Activated CD8-positive, alpha-beta T cell treated with anti-CD3 and anti-CD28 coated beads, Interleukin-2, amount 10 ng/mL, durations not matched to agents 7 days and 5 days (primary cell): ENCODE data around the gene KLF18. TPM values are rescaled to one million over a fixed set of nuclear protein-coding genes. Genes with fewer than 3 reads are reported as not detected.
A peak's percentile ranks its signal among the peaks of the same experiment; 100 is the strongest.

Experiments used
- ATAC-seq: fragments of 150-1000 bp; cut with Tn5 transposase; one replicate; pipeline ENCODE4 v1.10.0; 2021; ENCODE audit warnings: moderate library complexity
- CTCF ChIA-PET: fragments of 350-600 bp; sonication (Branson Sonifier 250); formaldehyde crosslinking; loops from one replicate; lab custom pipeline; 2021; ENCODE audit warnings: antibody characterized with exemption; lab: Charles Lee
- POLR2A ChIA-PET: fragments of 350-600 bp; sonication (Branson Sonifier 250); formaldehyde crosslinking; loops from one replicate; lab custom pipeline; 2021; ENCODE audit warnings: antibody characterized with exemption; lab: Charles Lee
- DNase-seq: peaks from one replicate; pipeline ENCODE4 v3.0.0-alpha.2; 2020
- H3K27ac Mint-ChIP-seq: one replicate; pipeline ENCODE4 v1.8.0; 2021; ENCODE audit warnings: mild to moderate bottlenecking, mixed read lengths
- H3K27me3 Mint-ChIP-seq: one replicate; pipeline ENCODE4 v1.8.0; 2021; ENCODE audit warnings: low read depth, mixed read lengths
- H3K36me3 Mint-ChIP-seq: one replicate; pipeline ENCODE4 v1.8.0; 2021; ENCODE audit warnings: low read depth, mixed read lengths
- H3K4me1 Mint-ChIP-seq: one replicate; pipeline ENCODE4 v1.8.0; 2021; ENCODE audit warnings: low read depth, mixed read lengths
- H3K4me3 Mint-ChIP-seq: one replicate; pipeline ENCODE4 v1.8.0; 2021; ENCODE audit warnings: mild to moderate bottlenecking, mixed read lengths
- H3K9me3 Mint-ChIP-seq: one replicate; pipeline ENCODE4 v1.8.0; 2022; ENCODE audit warnings: mixed read lengths; ENCODE audit not compliant: insufficient read depth
- total RNA-seq, 2 experiments: library from RNA; stranded (reverse); gene quantifications; one replicate each; pipeline ENCODE4 v1.2.3, GENCODE V29; 2021

The KLF18 gene
- total RNA-seq = not detected

- H3K9me3 Mint-ChIP-seq = peaks cover 16% of the 10 kb centered on the region
- ChIA-PET POLR2A (no interaction called here), CTCF (no interaction called here)
- H3K4me3 Mint-ChIP-seq = no peak within 1 kb of the TSS
- ATAC-seq = no peak
- H3K4me1 Mint-ChIP-seq = no peaks in the 10 kb centered on the region
- peaks cover 7% of the 10 kb centered on the region for H3K27me3 Mint-ChIP-seq
- no peak for DNase-seq
- no peak within 1 kb of the TSS for H3K27ac Mint-ChIP-seq
- peaks cover 4% of the 10 kb centered on the region for H3K36me3 Mint-ChIP-seq
Measured at GRCh38 chr1:44141531-44141930, at the start of gene KLF18. TSS of gene KLF18 (minus strand) at chr1:44141631. CDS start at chr1:44141631, 0 bp downstream.

GRCh38 chr1:44174630-44175029 lies 33.2 kb upstream of the KLF18 start:
- ChIA-PET POLR2A (no interaction called here), CTCF (no interaction called here)
- Mint-ChIP-seq H3K36me3 (no peaks in the 10 kb centered on the region), H3K4me3 (no peak overlapping the region), H3K4me1 (no peaks in the 10 kb centered on the region), H3K9me3 (peaks cover 16% of the 10 kb centered on the region), H3K27ac (no peak overlapping the region), H3K27me3 (peaks cover 7% of the 10 kb centered on the region)
- no peak for ATAC-seq
- no peak for DNase-seq

GRCh38 chr1:44170281-44170823 lies 28.9 kb upstream of the KLF18 start:
- H3K27ac Mint-ChIP-seq = no peak overlapping the region
- H3K9me3 Mint-ChIP-seq = peaks cover 14% of the 10 kb centered on the region
- no peak for DNase-seq
- H3K4me3 Mint-ChIP-seq = no peak overlapping the region
- H3K36me3 Mint-ChIP-seq = no peaks in the 10 kb centered on the region
- ChIA-PET POLR2A (no interaction called here), CTCF (no interaction called here)
- no peak for ATAC-seq
- H3K27me3 Mint-ChIP-seq = peaks cover 17% of the 10 kb centered on the region
- peaks cover 10% of the 10 kb centered on the region for H3K4me1 Mint-ChIP-seq

GRCh38 chr1:44168520-44169098 lies 27.2 kb upstream of the KLF18 start:
- peaks cover 7% of the 10 kb centered on the region for H3K9me3 Mint-ChIP-seq
- peaks cover 10% of the 10 kb centered on the region for H3K4me1 Mint-ChIP-seq
- ChIA-PET POLR2A (interaction anchor here (0.6 kb wide), 1 partner anchor 196 kb away, joined by 3 read pairs; no protein-coding TSS in a partner anchor), CTCF (no interaction called here)
- H3K36me3 Mint-ChIP-seq = no peaks in the 10 kb centered on the region
- H3K4me3 Mint-ChIP-seq = no peak overlapping the region
- DNase-seq (peak; percentile 55), ATAC-seq (no peak)
- peaks cover 21% of the 10 kb centered on the region for H3K27me3 Mint-ChIP-seq
- peak overlapping the region; percentile 17 for H3K27ac Mint-ChIP-seq

GRCh38 chr1:44161546-44161945 lies 20.1 kb upstream of the KLF18 start:
- POLR2A ChIA-PET = no interaction called here
- no peaks in the 10 kb centered on the region for H3K36me3 Mint-ChIP-seq
- no peaks in the 10 kb centered on the region for H3K4me1 Mint-ChIP-seq
- H3K27ac Mint-ChIP-seq = no peak overlapping the region
- H3K27me3 Mint-ChIP-seq = peaks cover 16% of the 10 kb centered on the region
- H3K4me3 Mint-ChIP-seq = no peak overlapping the region
- DNase-seq (no peak), ATAC-seq (no peak)
- H3K9me3 Mint-ChIP-seq = no peaks in the 10 kb centered on the region
- CTCF ChIA-PET = no interaction called here

GRCh38 chr1:44158871-44159270 lies 17.4 kb upstream of the KLF18 start:
- Mint-ChIP-seq H3K4me1 (no peaks in the 10 kb centered on the region), H3K27me3 (peaks cover 8% of the 10 kb centered on the region), H3K4me3 (no peak overlapping the region), H3K36me3 (no peaks in the 10 kb centered on the region), H3K9me3 (no peaks in the 10 kb centered on the region), H3K27ac (no peak overlapping the region)
- ChIA-PET POLR2A (no interaction called here), CTCF (interaction anchor here (0.6 kb wide), 1 partner anchor 58 kb away, joined by 3 read pairs; no protein-coding TSS in a partner anchor)
- DNase-seq (no peak), ATAC-seq (no peak)

GRCh38 chr1:44157903-44158302 lies 16.5 kb upstream of the KLF18 start:
- no peaks in the 10 kb centered on the region for H3K9me3 Mint-ChIP-seq
- CTCF ChIA-PET = no interaction called here
- POLR2A ChIA-PET = no interaction called here

GRCh38 chr1:44154049-44154448 lies 12.6 kb upstream of the KLF18 start:
- no peaks in the 10 kb centered on the region for H3K4me1 Mint-ChIP-seq
- ChIA-PET CTCF (no interaction called here), POLR2A (no interaction called here)
- no peaks in the 10 kb centered on the region for H3K9me3 Mint-ChIP-seq
- no peak overlapping the region for H3K27ac Mint-ChIP-seq
- DNase-seq = no peak
- peaks cover 21% of the 10 kb centered on the region for H3K27me3 Mint-ChIP-seq
- H3K36me3 Mint-ChIP-seq = no peaks in the 10 kb centered on the region
- H3K4me3 Mint-ChIP-seq = no peak overlapping the region
- ATAC-seq = no peak

More at GRCh38 chr1:44157903-44158302, 16.5 kb upstream of the KLF18 start:
- Mint-ChIP-seq H3K4me1 (no peaks in the 10 kb centered on the region), H3K27ac (no peak overlapping the region), H3K36me3 (no peaks in the 10 kb centered on the region), H3K27me3 (peaks cover 10% of the 10 kb centered on the region), H3K4me3 (no peak overlapping the region)
- no peak for DNase-seq
- ATAC-seq = no peak

GRCh38 chr1:44152692-44153091 lies 11.3 kb upstream of the KLF18 start:
- H3K4me3 Mint-ChIP-seq = no peak overlapping the region
- H3K36me3 Mint-ChIP-seq = no peaks in the 10 kb centered on the region
- no peaks in the 10 kb centered on the region for H3K9me3 Mint-ChIP-seq
- ATAC-seq = no peak
- no peaks in the 10 kb centered on the region for H3K4me1 Mint-ChIP-seq
- H3K27me3 Mint-ChIP-seq = peaks cover 21% of the 10 kb centered on the region
- ChIA-PET CTCF (no interaction called here), POLR2A (no interaction called here)
- H3K27ac Mint-ChIP-seq = no peak overlapping the region
- no peak for DNase-seq

- no peak for DNase-seq
- no peaks in the 10 kb centered on the region for H3K9me3 Mint-ChIP-seq
- peaks cover 21% of the 10 kb centered on the region for H3K27me3 Mint-ChIP-seq
- no peak for ATAC-seq
- no peak overlapping the region for H3K27ac Mint-ChIP-seq
- ChIA-PET POLR2A (no interaction called here), CTCF (no interaction called here)
- no peaks in the 10 kb centered on the region for H3K36me3 Mint-ChIP-seq
- H3K4me3 Mint-ChIP-seq = no peak overlapping the region
- H3K4me1 Mint-ChIP-seq = no peaks in the 10 kb centered on the region
Measured at GRCh38 chr1:44151808-44152207, 10.4 kb upstream of the KLF18 start.

GRCh38 chr1:44151332-44151731 lies 9.9 kb upstream of the KLF18 start:
- H3K4me3 Mint-ChIP-seq = no peak overlapping the region
- ATAC-seq (no peak), DNase-seq (no peak)
- H3K27ac Mint-ChIP-seq = no peak overlapping the region
- CTCF ChIA-PET = no interaction called here
- POLR2A ChIA-PET = no interaction called here
- H3K27me3 Mint-ChIP-seq = peaks cover 21% of the 10 kb centered on the region
- H3K36me3 Mint-ChIP-seq = no peaks in the 10 kb centered on the region
- H3K9me3 Mint-ChIP-seq = no peaks in the 10 kb centered on the region
- no peaks in the 10 kb centered on the region for H3K4me1 Mint-ChIP-seq

GRCh38 chr1:44147582-44147981 lies 6.2 kb upstream of the KLF18 start:
- DNase-seq = no peak
- ATAC-seq = no peak
- ChIA-PET CTCF (no interaction called here), POLR2A (no interaction called here)
- Mint-ChIP-seq H3K36me3 (peaks cover 4% of the 10 kb centered on the region), H3K27me3 (peaks cover 14% of the 10 kb centered on the region), H3K4me1 (no peaks in the 10 kb centered on the region), H3K9me3 (peaks cover 16% of the 10 kb centered on the region), H3K27ac (no peak overlapping the region), H3K4me3 (no peak overlapping the region)
